Measurements from ENCODE around the gene GTF2A1.

GRCh38 chr14:81170829-81171195 is 49.9 kb downstream of the GTF2A1 start:
- TF ChIP-seq CTCF (IDR thresholded peaks at IDR 0.05) (no peak), TEAD1 (CRISPR knock-in tag; IDR thresholded peaks at IDR 0.05) (no peak), ZSCAN18 (CRISPR knock-in tag; IDR thresholded peaks at IDR 0.05) (no peak), FOXK1 (CRISPR knock-in tag; IDR thresholded peaks at IDR 0.05) (no peak), ATF3 (CRISPR knock-in tag; conservative IDR thresholded peaks at IDR 0.05) (no peak), ZMAT4 (CRISPR knock-in tag; IDR thresholded peaks at IDR 0.05) (no peak), E2F1 (CRISPR knock-in tag; IDR thresholded peaks at IDR 0.05) (no peak), TEAD4 (CRISPR knock-in tag; IDR thresholded peaks at IDR 0.05) (no peak), NFE2L1 (CRISPR knock-in tag; IDR thresholded peaks at IDR 0.05) (no peak), ZNF263 (CRISPR knock-in tag; IDR thresholded peaks at IDR 0.05; ENCODE audit: low read depth) (no peak), CREM (CRISPR knock-in tag; IDR thresholded peaks at IDR 0.05) (no peak)
